Fibroblast of skin of left quadriceps (primary cell): ENCODE measurements around the gene PSMD7.

ENCODE experiments used
- DNase-seq, 2 experiments: peaks; one replicate each; pipeline ENCODE4 v3.0.0-alpha.2; 2013; ENCODE audit warnings: low read depth in 2 of 2

PSMD7 gene

DNA sequence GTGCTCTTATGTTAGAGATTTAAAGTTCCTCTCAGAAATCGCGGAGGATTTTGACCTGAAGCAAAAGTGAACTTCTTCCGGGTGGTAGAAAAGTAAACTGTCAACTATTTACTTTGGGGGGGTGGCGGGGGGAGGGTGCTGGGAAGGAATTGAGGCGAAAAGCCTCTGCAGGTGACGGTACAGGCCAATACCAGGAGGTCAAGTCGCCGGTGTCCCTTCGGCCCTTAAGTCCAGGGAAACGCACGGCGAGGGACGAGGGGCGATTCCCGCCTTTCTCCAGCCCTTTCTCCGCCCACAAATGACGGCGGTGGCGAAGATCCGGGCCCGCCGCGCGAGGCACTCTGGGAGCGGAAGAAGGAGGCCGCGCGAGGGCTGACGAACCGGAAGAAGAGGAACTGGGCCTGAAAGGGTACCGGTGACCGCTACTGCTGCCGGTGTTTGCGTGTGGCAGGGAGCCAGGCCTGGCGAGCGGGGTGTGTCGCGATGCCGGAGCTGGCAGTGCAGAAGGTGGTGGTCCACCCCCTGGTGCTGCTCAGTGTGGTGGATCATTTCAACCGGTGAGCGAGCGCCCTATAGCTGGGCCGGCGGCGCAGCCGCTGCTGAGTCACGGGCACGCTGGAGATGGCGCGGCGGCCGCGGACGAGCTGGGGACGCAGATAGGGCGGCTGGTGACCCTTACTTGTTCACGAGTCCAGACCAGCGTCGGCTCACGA, at the start of gene PSMD7:
Gene PSMD7 (plus strand): TSS at position 383 of the 713 bp plus-strand sequence. CDS start 101 bp downstream, at position 484.
- DNase-seq, result peak; percentile 72 to 77

DNA sequence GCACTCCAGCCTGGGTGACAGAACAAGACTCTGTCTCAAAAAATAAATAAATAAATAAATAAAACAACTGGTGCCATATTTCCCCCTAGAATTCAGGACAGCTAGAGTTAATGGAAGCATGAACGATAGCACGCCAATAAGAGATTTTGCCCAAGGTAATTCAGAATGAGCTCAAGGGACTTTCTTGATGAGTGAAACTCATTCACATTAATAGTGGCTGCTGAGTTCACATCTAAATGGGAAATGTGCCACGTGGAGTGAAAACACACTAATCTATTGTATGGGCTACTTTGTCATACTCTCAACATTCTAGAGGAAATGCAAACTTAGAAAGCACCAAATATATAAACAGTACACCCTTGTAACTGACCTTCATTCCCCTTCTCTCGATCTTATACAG, 47.4 kb upstream of the PSMD7 start:
- no peak for DNase-seq

- no peak for DNase-seq
Observed at GRCh38 chr16:74249846-74250245, 46.8 kb upstream of the PSMD7 start.

- no peak for DNase-seq
Observed at GRCh38 chr16:74252329-74252728, 44.3 kb upstream of the PSMD7 start.

DNA sequence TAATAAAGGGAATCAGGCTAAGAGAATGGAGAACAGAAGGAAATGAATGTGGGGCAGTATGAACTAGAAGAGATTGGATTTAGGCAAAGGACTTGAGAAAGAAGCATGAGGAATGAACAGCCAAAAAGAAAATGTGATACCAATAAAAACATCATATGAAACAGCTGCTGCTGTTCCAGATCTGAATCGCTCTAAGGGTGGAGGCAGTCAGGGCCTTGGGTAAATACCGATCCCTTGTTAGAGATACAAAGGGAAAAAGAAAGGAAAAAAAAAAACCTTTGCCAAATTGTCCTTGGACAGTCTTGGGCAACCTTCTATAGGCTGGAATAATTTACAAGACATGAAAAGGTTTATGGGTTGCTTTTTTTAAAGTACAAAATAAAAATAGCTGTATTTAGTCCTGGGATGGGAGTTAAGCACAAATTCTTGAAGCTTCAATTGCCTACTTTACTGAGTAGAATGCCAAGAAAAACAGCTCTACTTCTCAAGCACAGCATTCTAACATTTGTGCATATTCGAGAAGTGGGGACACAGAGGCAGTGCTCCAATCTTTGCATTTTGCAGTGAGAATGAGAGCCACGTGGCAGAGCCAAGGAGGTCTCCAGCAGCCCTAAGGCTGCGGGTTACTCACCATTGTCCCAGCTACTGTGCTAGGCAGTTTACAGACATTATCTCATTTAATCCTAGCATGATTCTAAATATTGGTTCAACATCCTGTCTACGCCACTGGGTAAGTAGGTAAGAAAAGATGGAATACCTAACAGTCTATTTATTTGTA, 43.3 kb upstream of the PSMD7 start:
- DNase-seq, result no peak

GRCh38 chr16:74257061-74257460, 39.6 kb upstream of the PSMD7 start:
- DNase-seq, result no peak

DNA sequence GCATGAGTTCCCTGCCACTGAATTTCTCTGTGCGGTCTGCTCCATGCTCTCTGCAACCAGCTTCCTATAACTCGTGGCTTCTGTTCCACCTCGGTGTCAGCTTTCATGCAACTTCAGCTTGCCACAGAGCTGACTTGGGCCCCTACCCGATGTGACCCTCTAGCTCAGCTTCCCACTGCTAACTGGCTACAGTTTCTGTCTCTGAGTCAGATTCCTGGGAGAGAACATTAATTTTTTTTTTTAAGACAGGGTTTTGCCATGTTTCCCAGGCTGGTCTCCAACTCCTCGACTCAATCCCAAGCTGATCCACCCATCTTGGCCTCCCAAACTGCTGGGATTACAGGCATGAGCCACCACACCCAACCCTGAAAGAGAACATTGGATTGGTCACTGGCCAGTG, 35.5 kb upstream of the PSMD7 start:
- no peak for DNase-seq

DNA sequence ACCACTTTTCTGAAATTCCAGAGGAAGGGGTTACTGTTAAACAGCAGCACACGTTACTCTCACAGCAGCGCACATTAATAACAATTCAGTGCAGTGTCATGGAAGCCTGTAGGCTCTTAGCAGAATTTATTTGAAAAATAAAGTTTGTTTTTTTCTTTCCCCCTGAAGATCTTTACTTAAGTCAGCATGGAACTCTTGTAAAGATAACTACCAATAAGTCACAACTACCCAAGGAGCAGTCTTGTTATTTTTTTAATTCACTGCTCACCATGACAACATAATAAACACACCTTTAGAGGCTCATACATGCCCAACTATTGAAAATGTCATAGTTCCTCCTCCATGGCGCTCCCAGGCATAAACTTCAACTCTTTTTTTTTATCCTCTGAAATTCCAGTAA, 31.8 kb upstream of the PSMD7 start:
- no peak for DNase-seq

DNA sequence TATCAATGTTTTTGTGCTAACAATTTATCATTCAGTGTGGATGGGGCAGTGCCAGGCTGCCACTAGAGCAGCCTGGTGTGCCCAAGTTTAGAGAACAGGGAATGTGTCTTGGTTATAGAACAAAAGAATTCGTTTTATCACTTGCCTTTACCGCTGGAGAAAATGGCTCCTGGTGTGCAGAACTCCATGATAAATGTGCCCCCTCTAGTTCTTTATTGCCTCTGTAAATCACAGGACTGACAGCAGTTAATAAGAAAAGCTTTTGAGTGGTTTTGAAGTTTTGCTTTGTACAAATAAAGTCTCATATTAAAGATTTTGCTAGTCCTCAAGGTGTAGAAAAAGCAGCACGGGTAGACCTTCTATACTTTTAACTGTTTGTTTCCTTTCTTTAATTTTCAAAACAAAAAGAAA, 28.2 kb upstream of the PSMD7 start:
- no peak for DNase-seq

DNA sequence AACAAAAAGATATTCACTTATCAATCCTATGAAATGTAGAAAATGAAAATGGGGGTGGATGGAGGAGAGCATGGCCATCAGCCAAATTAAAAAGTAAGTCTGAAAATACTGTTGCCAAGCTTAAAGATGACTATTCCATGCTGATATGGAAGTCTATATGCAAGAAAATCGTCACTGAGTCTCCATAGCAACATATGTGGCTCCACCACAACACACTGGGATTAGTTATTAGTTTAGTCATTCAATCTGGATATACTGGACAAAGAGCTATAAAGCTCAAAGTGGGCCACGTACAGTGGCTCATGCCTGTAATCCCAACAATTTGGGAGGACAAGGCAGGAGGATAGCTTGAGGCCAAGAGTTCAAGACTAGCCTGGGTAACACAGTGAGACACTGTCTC, 24.7 kb upstream of the PSMD7 start:
- DNase-seq, result no peak

- DNase-seq, result peak in 1 of 2 experiments; percentile 8
Observed at GRCh38 chr16:74275031-74275636, 21.5 kb upstream of the PSMD7 start.

DNA sequence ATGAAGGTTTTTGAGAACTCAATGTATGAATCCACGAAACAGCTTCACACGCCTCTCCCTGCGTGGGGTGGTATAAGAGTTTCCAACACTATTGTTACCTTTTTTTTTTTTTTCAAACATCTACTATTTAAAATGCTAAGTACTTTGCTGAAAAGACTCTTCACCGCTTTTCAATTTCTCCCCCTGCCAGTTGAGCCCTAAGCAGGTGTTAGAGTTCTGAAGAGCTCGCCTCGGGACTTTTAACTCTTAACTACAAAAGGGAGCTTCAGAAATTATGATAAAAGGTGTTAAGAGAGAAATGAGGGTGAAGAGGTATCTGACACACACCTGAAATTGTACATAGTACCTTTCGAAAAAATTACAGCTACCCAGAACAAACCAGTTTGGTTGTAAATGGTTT, 20.9 kb upstream of the PSMD7 start:
- DNase-seq, result no peak

DNA sequence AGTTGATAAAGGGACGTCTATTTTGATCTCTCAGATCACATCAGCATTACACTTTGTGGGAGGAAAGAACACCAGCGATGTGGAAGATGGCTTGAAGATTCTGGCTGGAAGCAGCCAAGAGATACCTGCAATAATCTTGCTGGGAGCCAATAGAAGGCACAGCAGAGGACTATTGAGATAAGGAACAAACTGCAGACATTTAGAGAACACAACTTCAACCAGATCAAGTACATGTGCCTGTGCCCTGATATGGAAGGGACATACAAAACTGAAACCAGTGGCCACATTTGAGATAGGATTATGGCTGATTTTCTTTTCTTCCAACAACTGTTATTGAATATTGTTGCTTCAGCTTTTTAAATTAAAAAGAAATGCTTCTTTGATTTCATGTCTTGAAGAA, 18.6 kb upstream of the PSMD7 start:
- no peak for DNase-seq

DNA sequence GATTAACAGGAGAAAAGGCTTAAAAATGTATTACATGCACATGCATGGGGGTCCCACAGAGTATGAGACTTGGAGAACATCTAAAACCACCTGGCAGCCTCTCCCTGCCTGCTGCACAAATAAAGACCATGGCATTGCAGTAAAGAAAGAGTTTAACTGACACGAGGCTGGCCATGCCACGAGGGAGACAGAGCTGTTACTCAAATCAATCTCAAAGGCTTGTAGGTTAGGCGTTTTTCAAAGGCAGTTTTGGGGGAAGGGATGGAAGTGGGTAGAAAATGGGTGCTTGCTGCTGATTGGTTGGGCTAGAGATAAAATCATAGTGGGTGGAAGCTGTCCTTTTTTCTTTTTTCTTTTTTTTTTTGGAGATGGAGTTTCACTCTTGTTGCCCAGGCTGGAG, 17.3 kb upstream of the PSMD7 start:
- no peak for DNase-seq

- no peak for DNase-seq
Observed at GRCh38 chr16:74279805-74280204, 16.8 kb upstream of the PSMD7 start.

- DNase-seq, result no peak
Observed at GRCh38 chr16:74280448-74280847, 16.2 kb upstream of the PSMD7 start.

GRCh38 chr16:74281300-74281699, 15.3 kb upstream of the PSMD7 start:
- DNase-seq, result no peak

DNA sequence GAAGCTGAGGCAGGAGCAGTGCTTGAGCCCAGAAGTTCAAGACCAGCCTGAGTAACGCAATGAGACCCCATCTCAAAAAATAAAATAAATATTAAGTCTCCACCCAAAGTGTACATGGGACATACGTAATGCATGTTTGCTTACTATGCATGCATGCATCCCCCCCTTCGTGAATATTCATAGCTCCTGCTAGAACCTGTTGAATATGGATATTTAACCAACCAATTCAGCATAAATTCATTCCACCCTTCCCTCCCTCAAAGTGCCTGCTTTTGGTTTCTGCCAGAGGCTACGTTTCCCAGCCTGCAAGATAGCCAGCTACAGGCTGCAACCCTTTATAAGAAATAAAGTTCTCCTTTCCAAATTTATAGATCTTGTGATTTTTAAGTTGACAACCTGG, 12.9 kb upstream of the PSMD7 start:
- DNase-seq, result no peak

- no peak for DNase-seq
Observed at GRCh38 chr16:74288065-74288464, 8.5 kb upstream of the PSMD7 start.

- DNase-seq, result no peak
Observed at GRCh38 chr16:74290356-74290755, 6.3 kb upstream of the PSMD7 start.

DNA sequence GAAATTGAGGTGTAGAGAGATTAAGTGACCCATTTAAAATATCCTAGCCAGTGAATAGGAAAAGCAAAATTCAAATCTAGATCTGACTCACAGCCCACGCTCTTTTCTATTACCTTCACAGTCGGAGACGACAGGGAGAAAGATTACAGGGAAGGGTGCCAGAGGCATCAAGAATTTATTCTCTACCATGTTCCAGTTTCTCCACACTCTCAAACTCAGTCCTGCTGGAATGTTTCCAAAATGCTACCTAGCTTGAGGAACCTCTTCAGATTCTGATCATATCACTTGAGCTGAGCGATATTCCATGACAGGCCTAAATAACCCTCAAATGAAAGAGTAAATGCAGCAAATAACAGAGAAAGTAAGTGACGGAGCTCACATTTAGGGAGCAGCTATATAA, 5.4 kb upstream of the PSMD7 start:
- DNase-seq, result no peak

DNA sequence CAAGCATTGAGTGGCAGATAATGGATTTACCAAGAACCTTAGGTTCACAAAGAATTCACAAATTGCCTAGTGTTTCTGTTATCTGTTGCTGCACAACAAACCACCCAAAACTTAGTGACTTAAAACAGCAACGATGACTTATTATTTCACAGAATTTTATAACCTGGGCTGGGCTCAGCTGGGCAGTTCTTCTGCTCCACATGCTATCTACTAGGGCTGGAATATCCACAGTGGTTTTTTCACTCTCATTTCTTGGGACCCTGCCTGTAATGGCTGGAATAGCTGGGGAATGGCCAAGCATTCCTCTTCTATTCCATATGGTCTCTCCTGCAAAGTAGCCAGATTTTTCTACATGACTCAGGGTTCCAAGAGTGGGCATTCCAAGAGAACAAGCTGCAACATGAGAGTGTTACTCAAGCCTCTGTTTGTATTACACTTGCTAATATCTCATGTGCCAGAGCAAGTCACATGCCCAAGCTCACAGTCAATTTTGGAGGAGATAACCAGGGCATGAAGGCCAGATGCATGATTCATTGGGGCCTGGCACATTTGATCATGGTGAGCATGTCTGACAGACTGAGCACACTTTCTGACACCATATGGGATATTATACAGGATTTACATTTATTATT, 4.9 kb upstream of the PSMD7 start:
- DNase-seq, result no peak

DNA sequence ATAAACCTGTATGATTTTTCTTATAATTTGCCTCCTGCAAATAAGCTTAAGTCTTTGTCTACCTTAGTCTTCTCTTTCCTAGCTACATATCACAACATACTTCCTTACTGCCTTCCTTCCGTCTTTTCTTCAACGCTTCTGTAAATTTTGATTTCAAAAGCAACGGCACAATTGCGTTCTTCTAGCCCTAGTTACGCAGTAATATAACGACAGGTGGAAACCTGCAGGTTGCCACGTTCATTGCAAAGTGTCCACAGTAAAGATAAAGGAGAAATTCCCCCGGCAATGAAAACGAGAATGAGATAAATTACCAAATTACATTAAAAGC, 546 bp upstream of the PSMD7 start:
- no peak for DNase-seq
